RWPE2 (cell line): ENCODE measurements around the gene SLC35G1.

Source experiments
- ATAC-seq: fragments of 200-7000 bp; cut with Tn5 transposase; 3 replicates; pipeline ENCODE4 v1.9.1; 2021; ENCODE audit warnings: low read depth
- DNase-seq: peaks from one replicate; pipeline ENCODE4 v3.0.0-alpha.2; 2020; ENCODE audit warnings: low spot score
- H3K27ac ChIP-seq: fragments of 450-650 bp; 2 replicates; pipeline ENCODE4 v1.5.1; 2017; ENCODE audit warnings: mild to moderate bottlenecking; ENCODE audit not compliant: poor library complexity, severe bottlenecking
- H3K27me3 ChIP-seq: fragments of 250-450 bp; sonication (Bioruptor Pico); 2 replicates; pipeline ENCODE4 v1.5.1; 2021; ENCODE audit warnings: mild to moderate bottlenecking, moderate library complexity; ENCODE audit not compliant: insufficient read depth, poor library complexity, severe bottlenecking
- H3K36me3 ChIP-seq: fragments of 250-450 bp; sonication (Bioruptor Pico); 2 replicates; pipeline ENCODE4 v1.5.1; 2020; ENCODE audit warnings: low read depth, mild to moderate bottlenecking, moderate library complexity
- H3K4me1 ChIP-seq: fragments of 250-450 bp; sonication (Bioruptor Pico); 2 replicates; pipeline ENCODE4 v1.5.1; 2021; ENCODE audit warnings: mild to moderate bottlenecking, moderate library complexity; ENCODE audit not compliant: insufficient read depth, poor library complexity, severe bottlenecking
- H3K4me3 ChIP-seq: fragments of 250-450 bp; sonication (Bioruptor Pico); 2 replicates; pipeline ENCODE4 v1.5.1; 2021; ENCODE audit warnings: mild to moderate bottlenecking, moderate library complexity; ENCODE audit not compliant: severe bottlenecking
- H3K9me3 ChIP-seq: fragments of 250-450 bp; sonication (Bioruptor Pico); 2 replicates; pipeline ENCODE4 v1.5.1; 2021; ENCODE audit warnings: mild to moderate bottlenecking, moderate library complexity; ENCODE audit not compliant: severe bottlenecking
- TF ChIP-seq, protein P1 (sequence below): fragments of 450-650 bp; IDR thresholded peaks from one replicate; pipeline ENCODE4 v1.5.1; 2017; ENCODE audit warnings: mild to moderate bottlenecking, moderate library complexity; ENCODE audit not compliant: poor library complexity, severe bottlenecking

SLC35G1 gene

GRCh38 chr10:93899109-93899508, 5.3 kb downstream of the SLC35G1 start:
- no peak overlapping the region for H3K4me3 ChIP-seq
- H3K9me3 ChIP-seq = no peaks in the 10 kb centered on the region
- H3K4me1 ChIP-seq = peaks cover 4% of the 10 kb centered on the region
- no peak for ATAC-seq
- DNase-seq = no peak
- no peak overlapping the region for H3K27ac ChIP-seq
- no peaks in the 10 kb centered on the region for H3K27me3 ChIP-seq
- H3K36me3 ChIP-seq = no peaks in the 10 kb centered on the region; the same call in none of the 2 replicates
- TF ChIP-seq, protein P1, sequence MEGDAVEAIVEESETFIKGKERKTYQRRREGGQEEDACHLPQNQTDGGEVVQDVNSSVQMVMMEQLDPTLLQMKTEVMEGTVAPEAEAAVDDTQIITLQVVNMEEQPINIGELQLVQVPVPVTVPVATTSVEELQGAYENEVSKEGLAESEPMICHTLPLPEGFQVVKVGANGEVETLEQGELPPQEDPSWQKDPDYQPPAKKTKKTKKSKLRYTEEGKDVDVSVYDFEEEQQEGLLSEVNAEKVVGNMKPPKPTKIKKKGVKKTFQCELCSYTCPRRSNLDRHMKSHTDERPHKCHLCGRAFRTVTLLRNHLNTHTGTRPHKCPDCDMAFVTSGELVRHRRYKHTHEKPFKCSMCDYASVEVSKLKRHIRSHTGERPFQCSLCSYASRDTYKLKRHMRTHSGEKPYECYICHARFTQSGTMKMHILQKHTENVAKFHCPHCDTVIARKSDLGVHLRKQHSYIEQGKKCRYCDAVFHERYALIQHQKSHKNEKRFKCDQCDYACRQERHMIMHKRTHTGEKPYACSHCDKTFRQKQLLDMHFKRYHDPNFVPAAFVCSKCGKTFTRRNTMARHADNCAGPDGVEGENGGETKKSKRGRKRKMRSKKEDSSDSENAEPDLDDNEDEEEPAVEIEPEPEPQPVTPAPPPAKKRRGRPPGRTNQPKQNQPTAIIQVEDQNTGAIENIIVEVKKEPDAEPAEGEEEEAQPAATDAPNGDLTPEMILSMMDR = no peak

DNA sequence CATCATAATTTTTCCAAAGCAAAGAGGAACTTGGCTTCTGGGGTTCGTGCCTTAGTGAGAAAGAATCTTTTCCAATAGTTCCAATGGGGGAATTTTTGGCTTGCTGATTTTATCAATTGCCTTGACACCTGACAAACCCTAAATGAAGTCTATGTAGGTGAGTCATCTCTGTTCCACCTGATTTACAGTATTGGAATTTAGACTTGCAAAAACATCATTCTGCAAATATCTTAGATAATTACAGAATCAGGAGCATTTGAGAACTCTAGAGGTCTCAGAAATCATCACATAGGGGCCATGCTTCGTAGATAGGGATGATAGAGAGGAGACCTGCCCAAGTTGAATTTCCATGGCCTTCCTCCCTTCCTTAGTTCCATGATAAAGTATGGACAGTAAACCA, 9.3 kb downstream of the SLC35G1 start:
- ATAC-seq (peak; percentile 41; the same call in 1 of the 3 replicates), DNase-seq (no peak)
- Histone ChIP-seq H3K4me1 (no peaks in the 10 kb centered on the region), H3K27ac (no peak overlapping the region), H3K4me3 (no peak overlapping the region), H3K27me3 (no peaks in the 10 kb centered on the region), H3K9me3 (no peaks in the 10 kb centered on the region), H3K36me3 (peaks cover 7% of the 10 kb centered on the region)
- TF ChIP-seq, protein P1 = no peak

DNA sequence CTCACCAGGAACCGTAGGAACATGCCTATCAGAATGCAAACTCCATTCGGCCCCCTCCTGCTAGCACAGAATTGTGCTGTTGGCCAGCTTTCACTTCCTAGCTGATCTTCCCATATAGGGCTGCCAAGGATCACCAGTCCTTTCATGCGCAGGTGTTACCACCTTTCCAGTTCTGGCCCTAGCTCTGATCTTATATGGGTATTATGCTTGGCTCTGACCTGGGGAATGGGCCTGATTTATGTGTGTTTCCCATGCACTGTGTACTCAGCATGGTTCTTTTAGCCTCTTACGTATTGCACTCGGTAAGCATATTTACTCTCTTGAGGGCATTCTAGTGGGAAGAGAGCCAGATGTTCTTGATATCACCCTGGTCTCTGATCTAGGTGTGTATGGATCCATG, 11.1 kb downstream of the SLC35G1 start:
- ATAC-seq (no peak), DNase-seq (no peak)
- H3K9me3 ChIP-seq = no peaks in the 10 kb centered on the region
- H3K36me3 ChIP-seq = peaks cover 7% of the 10 kb centered on the region
- H3K27ac ChIP-seq = no peak overlapping the region
- H3K27me3 ChIP-seq = no peaks in the 10 kb centered on the region
- TF ChIP-seq, protein P1 = no peak
- H3K4me3 ChIP-seq = no peak overlapping the region
- no peaks in the 10 kb centered on the region for H3K4me1 ChIP-seq

DNA sequence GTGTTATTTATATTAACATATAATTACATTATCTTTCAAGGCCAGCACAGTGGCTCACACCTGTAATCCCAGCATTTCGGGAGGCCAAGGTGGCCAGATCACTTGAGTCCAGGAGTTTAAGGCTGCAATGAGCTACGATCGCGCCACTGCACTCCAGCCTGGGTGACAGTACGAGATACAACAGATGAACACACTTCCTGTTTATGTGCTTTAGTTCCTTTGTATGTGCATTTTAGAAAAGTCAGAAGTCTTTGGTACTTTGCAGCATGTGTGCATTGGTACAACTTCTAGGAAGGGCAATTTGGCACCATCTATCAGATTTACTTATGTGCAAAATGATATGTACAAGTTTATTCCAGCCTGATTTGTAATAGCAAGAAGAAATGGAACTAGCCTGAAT, 13.3 kb downstream of the SLC35G1 start:
- peaks cover 7% of the 10 kb centered on the region for H3K36me3 ChIP-seq
- DNase-seq (no peak), ATAC-seq (no peak)
- H3K27me3 ChIP-seq = no peaks in the 10 kb centered on the region
- H3K9me3 ChIP-seq = no peaks in the 10 kb centered on the region
- TF ChIP-seq, protein P1 = no peak
- no peak overlapping the region for H3K27ac ChIP-seq
- H3K4me1 ChIP-seq = no peaks in the 10 kb centered on the region
- H3K4me3 ChIP-seq = no peak overlapping the region

- Histone ChIP-seq H3K4me3 (no peak overlapping the region), H3K9me3 (no peaks in the 10 kb centered on the region), H3K27me3 (no peaks in the 10 kb centered on the region), H3K4me1 (no peaks in the 10 kb centered on the region), H3K27ac (no peak overlapping the region), H3K36me3 (peaks cover 5% of the 10 kb centered on the region; the same call in 1 of the 2 replicates)
- no peak for ATAC-seq
- no peak for DNase-seq
- TF ChIP-seq, protein P1 = no peak
Observed at GRCh38 chr10:93911866-93912265, 18.1 kb downstream of the SLC35G1 start.
